ENCODE measurements around the gene DIP2C. TPM values are rescaled to one million over a fixed set of nuclear protein-coding genes. Genes with fewer than 3 reads are reported as not detected.
"Not testable (repeated sequence)": the region's sequence is repeated elsewhere in the genome, so short reads cannot be mapped to it uniquely, and the experiment has no call there.

The DIP2C gene
- polyA plus RNA-seq, 3 donors: 19.1 to 24.8 (median 23.2) TPM

- DNase-seq: no peak
These were observed 9.9 kb downstream of the DIP2C start for GRCh38 chr10:679556-679955.

- DNase-seq: not testable (repeated sequence)
These were observed 10.8 kb downstream of the DIP2C start for GRCh38 chr10:678662-679005.

GRCh38 chr10:677750-678661, 11.5 kb downstream of the DIP2C start:
- DNase-seq: no peak

- DNase-seq: no peak
These were observed 12.4 kb downstream of the DIP2C start for GRCh38 chr10:677038-677437.

GRCh38 chr10:676178-676577, 13.3 kb downstream of the DIP2C start:
- no peak for DNase-seq

- no peak for DNase-seq
These were observed 13.9 kb downstream of the DIP2C start for GRCh38 chr10:675532-675931.

GRCh38 chr10:673492-673891, 16.0 kb downstream of the DIP2C start:
- no peak for DNase-seq

- no peak for DNase-seq
These were observed 16.5 kb downstream of the DIP2C start for GRCh38 chr10:672992-673391.

- no peak for DNase-seq
These were observed 17.3 kb downstream of the DIP2C start for GRCh38 chr10:672203-672602.

- DNase-seq: no peak
These were observed 18.5 kb downstream of the DIP2C start for GRCh38 chr10:670990-671389.

GRCh38 chr10:670038-670437, 19.4 kb downstream of the DIP2C start:
- no peak for DNase-seq

- no peak for DNase-seq
These were observed 20.5 kb downstream of the DIP2C start for GRCh38 chr10:668786-669485.

- no peak for DNase-seq
These were observed 21.8 kb downstream of the DIP2C start for GRCh38 chr10:667602-668143.

GRCh38 chr10:667096-667495, 22.4 kb downstream of the DIP2C start:
- DNase-seq: no peak

GRCh38 chr10:666237-667012, 23.0 kb downstream of the DIP2C start:
- DNase-seq: no peak

GRCh38 chr10:665579-666091, 23.8 kb downstream of the DIP2C start:
- DNase-seq: no peak

GRCh38 chr10:664893-665292, 24.6 kb downstream of the DIP2C start:
- DNase-seq: no peak

- DNase-seq: no peak
These were observed 25.2 kb downstream of the DIP2C start for GRCh38 chr10:664301-664700.

GRCh38 chr10:663831-664251, 25.6 kb downstream of the DIP2C start:
- no peak for DNase-seq

GRCh38 chr10:663466-663751, 26.1 kb downstream of the DIP2C start:
- DNase-seq: no peak

GRCh38 chr10:662686-663465, 26.6 kb downstream of the DIP2C start:
- no peak for DNase-seq
